GM12878 (cell line): Measurements from ENCODE around the gene AOAH. TPM values are rescaled to one million over a fixed set of nuclear protein-coding genes. Genes with fewer than 3 reads are reported as not detected.

Source experiments
- ATAC-seq: fragments of 200-7000 bp; cut with Tn5 transposase; 3 replicates; pipeline ENCODE4 v1.9.1; 2020; ENCODE audit warnings: mild to moderate bottlenecking, moderate library complexity
- BruUV-seq: library from RNA; stranded (reverse); fragments of 400-500 nt; replicated peaks from 2 replicates; lab custom pipeline; 2021; lab: Mats Ljungman, UMichigan
- CTCF ChIA-PET: fragments of 300-600 bp; sonication (Branson Sonifier 250); formaldehyde crosslinking; extraction: SDS; loops from one replicate; lab custom pipeline; 2021; ENCODE audit warnings: inconsistent platforms; lab: Yijun Ruan, JAX
- POLR2A ChIA-PET: fragments of 350-600 bp; formaldehyde crosslinking; extraction: SDS; loops from one replicate; lab custom pipeline; 2021; ENCODE audit warnings: inconsistent platforms; lab: Charles Lee
- RAD21 ChIA-PET: fragments of 300-600 bp; sonication (Branson Sonifier 250); formaldehyde crosslinking; loops from one replicate; lab custom pipeline; 2023; ENCODE audit warnings: antibody characterized with exemption; ENCODE audit not compliant: unreplicated experiment; lab: Charles Lee
- SMC1A ChIA-PET: fragments of 300-600 bp; sonication (Branson Sonifier 250); formaldehyde crosslinking; loops from one replicate; lab custom pipeline; 2023; ENCODE audit not compliant: unreplicated experiment, uncharacterized antibody; lab: Charles Lee
- DNase-seq: peaks from one replicate; pipeline ENCODE4 v3.0.0-alpha.2; 2011; ENCODE audit warnings: low read depth, low spot score
- FAIRE-seq: peaks from 3 replicates; lab custom pipeline; 2011; peaks lifted over from hg19 to GRCh38; lab: Jason Lieb, UNC
- H2AFZ ChIP-seq: 2 replicates; pipeline ENCODE4 v1.6.0; 2011; ENCODE audit warnings: low read depth, low read length, control low read depth; ENCODE audit not compliant: control insufficient read depth
- H3K27ac ChIP-seq: 2 replicates; pipeline ENCODE4 v1.5.1; 2011; ENCODE audit warnings: control low read depth; ENCODE audit not compliant: control insufficient read depth, insufficient read depth
- H3K27me3 ChIP-seq, 2 experiments: replicated peaks in 1 of 2; 2 replicates each; pipeline versions ENCODE4 v1.6.0 to v1.6.1; 2011; ENCODE audit warnings: low read length in 1 of 2; ENCODE audit not compliant: control insufficient read depth in 2 of 2, insufficient read depth in 2 of 2
- H3K36me3 ChIP-seq, 2 experiments: 2 replicates each; pipeline ENCODE4 v1.5.1; 2011; ENCODE audit warnings: low read length in 1 of 2; ENCODE audit not compliant: control insufficient read depth in 2 of 2, insufficient read depth in 2 of 2
- H3K4me1 ChIP-seq: 2 replicates; pipeline ENCODE4 v1.6.1; 2011; ENCODE audit warnings: mild to moderate bottlenecking, low read length, moderate library complexity, mixed read lengths; ENCODE audit not compliant: control insufficient read depth, insufficient read depth
- H3K4me2 ChIP-seq: 2 replicates; pipeline ENCODE4 v1.6.0; 2011; ENCODE audit warnings: control low read depth; ENCODE audit not compliant: control insufficient read depth, insufficient read depth
- H3K4me3 ChIP-seq: fragments of 200-600 bp; sonication (generic); 2 replicates; pipeline ENCODE4 v1.5.1; 2016
- H3K79me2 ChIP-seq: 2 replicates; pipeline ENCODE4 v1.6.0; 2011; ENCODE audit warnings: low read length; ENCODE audit not compliant: control insufficient read depth, insufficient read depth
- H3K9ac ChIP-seq: 2 replicates; pipeline ENCODE4 v1.8.0; 2011; ENCODE audit warnings: low read length, control low read depth, mixed read lengths; ENCODE audit not compliant: control insufficient read depth, insufficient read depth
- H3K9me3 ChIP-seq: replicated peaks from 3 replicates; pipeline ENCODE4 v1.5.1; 2011; ENCODE audit warnings: mild to moderate bottlenecking, low read length; ENCODE audit not compliant: control insufficient read depth, insufficient read depth
- H4K20me1 ChIP-seq: 2 replicates; pipeline ENCODE4 v1.6.0; 2011; ENCODE audit not compliant: control insufficient read depth, insufficient read depth
- ATF7 ChIP-seq: fragments of 450-650 bp; IDR thresholded peaks from 2 replicates; pipeline ENCODE4 v1.6.1; 2016; ENCODE audit warnings: low read depth, mild to moderate bottlenecking
- CREB1 ChIP-seq: IDR thresholded peaks from 2 replicates; pipeline ENCODE4 v1.6.1; 2012; ENCODE audit warnings: low read depth, mild to moderate bottlenecking, inconsistent platforms
- EZH2 ChIP-seq: IDR thresholded peaks from 2 replicates; pipeline ENCODE4 v1.6.1; 2012; ENCODE audit warnings: low read depth, mild to moderate bottlenecking, control low read depth, inconsistent platforms, low read length, borderline replicate concordance; ENCODE audit not compliant: control insufficient read depth
- FOXK2 ChIP-seq: fragments of 450-650 bp; IDR thresholded peaks from 2 replicates; pipeline ENCODE4 v1.6.1; 2017; ENCODE audit warnings: mild to moderate bottlenecking, moderate library complexity
- MEF2A ChIP-seq: IDR thresholded peaks from 2 replicates; pipeline ENCODE4 v1.6.1; 2011; ENCODE audit warnings: low read depth, mild to moderate bottlenecking, low read length, moderate library complexity; ENCODE audit not compliant: insufficient read depth
- NFXL1 ChIP-seq: fragments of 450-650 bp; IDR thresholded peaks from 2 replicates; pipeline ENCODE4 v1.6.1; 2017; ENCODE audit warnings: antibody characterized with exemption, mild to moderate bottlenecking, borderline replicate concordance
- SIX5 ChIP-seq: IDR thresholded peaks from 2 replicates; pipeline ENCODE4 v1.6.1; 2011; ENCODE audit warnings: mild to moderate bottlenecking, low read depth, low read length, moderate library complexity; ENCODE audit not compliant: severe bottlenecking
- WGBS: methylation state at CpG from one replicate; pipeline ENCODE4 v1.1.6; 2016; ENCODE audit warnings: low lambda C conversion rate; ENCODE audit not compliant: insufficient replicate concordance, insufficient coverage; ENCODE audit errors: missing lambda C conversion rate; 5-methylcytosine and 5-hydroxymethylcytosine counted together
- in situ Hi-C: fragments of 300-500 bp; cut with MboI; formaldehyde crosslinking; loops from 9 replicates; pipeline ENCODE4 v1.14.3; 2018; ENCODE audit warnings: mixed read lengths
- intact Hi-C: fragments of 100-400 bp; cut with micrococcal nuclease; formaldehyde crosslinking; loops from one replicate; pipeline ENCODE4 v1.14.2; 2022; ENCODE audit not compliant: unreplicated experiment
- polyA plus RNA-seq, 11 experiments: library from polyadenylated mRNA; depleted of rRNA in 4 of 11; unstranded in 6 of 11; stranded (reverse) in 5 of 11; fragments of >200 nt; fragmentation: Nextera tagmentation in 4 of 11; fragmentation: Illumina TruSeq in 1 of 11; extraction: Ambion mirVana in 4 of 11; extraction: Trizol in 1 of 11; gene quantifications; 1 replicate in 1 of 11; 2 replicates in 10 of 11; pipeline versions ENCODE4 v1.2.1 to v1.2.3, GENCODE V29; 2011 to 2016; ENCODE audit warnings: inconsistent platforms in 2 of 11, missing spikeins in 2 of 11, low read depth in 1 of 11
- total RNA-seq, 4 experiments: library from RNA; depleted of rRNA in 3 of 4; stranded (reverse); fragments of >200 nt in 3 of 4; fragmentation: Illumina TruSeq in 1 of 4; extraction: Trizol in 1 of 4; gene quantifications; 2 replicates each; pipeline versions ENCODE4 v1.2.1 to v1.2.3, GENCODE V29; 2013 to 2021
- TF ChIP-seq, protein P1 (sequence below): IDR thresholded peaks from 2 replicates; pipeline ENCODE4 v1.6.1; 2011; ENCODE audit warnings: mild to moderate bottlenecking, low read depth, low read length, moderate library complexity; ENCODE audit not compliant: insufficient replicate concordance
- TF ChIP-seq, protein P2 (sequence below): IDR thresholded peaks from 2 replicates; pipeline ENCODE4 v1.6.1; 2011; ENCODE audit warnings: low read depth, low read length, improper control_type of control experiment, borderline replicate concordance

Gene AOAH
- total and polyA plus RNA-seq, 10 of the 15 experiments (the other 5 are each of a cell fraction or from before 2014, with no cell fraction given): 0.32 to 2.8 (median 1.4) TPM

DNA sequence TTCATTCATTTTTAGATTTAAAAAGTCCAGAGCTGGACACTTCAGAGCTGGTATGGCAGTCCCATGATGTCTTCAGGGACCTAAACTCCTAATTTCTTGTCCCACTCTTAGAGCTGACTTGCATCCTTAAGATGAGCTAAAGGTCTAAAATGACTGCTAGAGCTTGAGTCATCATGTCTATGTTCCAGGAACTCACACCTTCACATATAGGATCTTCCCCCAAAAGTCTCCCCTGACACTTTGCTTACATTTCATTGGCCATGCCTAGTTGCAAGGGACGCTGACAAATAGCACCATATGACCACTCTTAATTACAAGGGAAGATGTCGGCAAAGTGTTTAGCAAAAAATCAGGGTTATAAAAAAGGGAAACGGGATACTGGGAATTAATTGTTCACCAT, 10.4 kb upstream of the AOAH start:
- intact Hi-C loops (loop anchor here (5.0 kb wide), 1 partner anchor 218 kb away; no protein-coding TSS in a partner anchor), in situ Hi-C loops (no loop called here)
- RAD21 ChIA-PET: no interaction called here
- ATAC-seq (no peak), FAIRE-seq (no peak), DNase-seq (no peak)
- peaks cover 11% of the 10 kb centered on the region for H3K4me1 ChIP-seq
- H3K36me3 ChIP-seq: no peaks in the 10 kb centered on the region
- no peak overlapping the region for H3K27ac ChIP-seq
- SMC1A ChIA-PET: interaction anchor here (1.6 to 3.0 kb wide), 2 partner anchors 13 to 54 kb away, joined by 7 to 9 read pairs; no protein-coding TSS in a partner anchor
- H3K4me2 ChIP-seq: no peak overlapping the region
- H3K79me2 ChIP-seq: no peaks in the 10 kb centered on the region
- no peak overlapping the region for H3K4me3 ChIP-seq
- H3K9ac ChIP-seq: no peak overlapping the region
- WGBS: 62% methylated on average over 3 of the region's 3 CpGs
- POLR2A ChIA-PET: no interaction called here
- TF ChIP-seq ATF7 (no peak), MEF2A (no peak), CREB1 (no peak), FOXK2 (no peak), SIX5 (no peak), EZH2 (no peak), NFXL1 (no peak)
- TF ChIP-seq, protein P1, sequence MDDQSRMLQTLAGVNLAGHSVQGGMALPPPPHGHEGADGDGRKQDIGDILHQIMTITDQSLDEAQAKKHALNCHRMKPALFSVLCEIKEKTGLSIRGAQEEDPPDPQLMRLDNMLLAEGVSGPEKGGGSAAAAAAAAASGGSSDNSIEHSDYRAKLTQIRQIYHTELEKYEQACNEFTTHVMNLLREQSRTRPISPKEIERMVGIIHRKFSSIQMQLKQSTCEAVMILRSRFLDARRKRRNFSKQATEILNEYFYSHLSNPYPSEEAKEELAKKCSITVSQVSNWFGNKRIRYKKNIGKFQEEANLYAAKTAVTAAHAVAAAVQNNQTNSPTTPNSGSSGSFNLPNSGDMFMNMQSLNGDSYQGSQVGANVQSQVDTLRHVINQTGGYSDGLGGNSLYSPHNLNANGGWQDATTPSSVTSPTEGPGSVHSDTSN: no peak
- TF ChIP-seq, protein P2, sequence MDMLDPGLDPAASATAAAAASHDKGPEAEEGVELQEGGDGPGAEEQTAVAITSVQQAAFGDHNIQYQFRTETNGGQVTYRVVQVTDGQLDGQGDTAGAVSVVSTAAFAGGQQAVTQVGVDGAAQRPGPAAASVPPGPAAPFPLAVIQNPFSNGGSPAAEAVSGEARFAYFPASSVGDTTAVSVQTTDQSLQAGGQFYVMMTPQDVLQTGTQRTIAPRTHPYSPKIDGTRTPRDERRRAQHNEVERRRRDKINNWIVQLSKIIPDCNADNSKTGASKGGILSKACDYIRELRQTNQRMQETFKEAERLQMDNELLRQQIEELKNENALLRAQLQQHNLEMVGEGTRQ: no peak
- no peak overlapping the region for H2AFZ ChIP-seq
- no TSS peak for BruUV-seq
- peaks cover 2% of the 10 kb centered on the region; the same call in 2 of the 3 replicates for H3K9me3 ChIP-seq
- H4K20me1 ChIP-seq: no peaks in the 10 kb centered on the region
- no peaks in the 10 kb centered on the region for H3K27me3 ChIP-seq
- CTCF ChIA-PET: interaction anchor here (1.2 kb wide), 1 partner anchor 467 kb away, joined by 4 read pairs; no protein-coding TSS in a partner anchor
